Measurements from ENCODE around the gene QRICH2. TPM values are rescaled to one million over a fixed set of nuclear protein-coding genes. Genes with fewer than 3 reads are reported as not detected.
A peak's percentile ranks its signal among the peaks of the same experiment; 100 is the strongest.

QRICH2 gene
- total and polyA plus RNA-seq, 9 of the 15 experiments (the other 6 are each of a cell fraction or from before 2014, with no cell fraction given) = 0.03 to 1.6 (median 0.81) TPM

DNA sequence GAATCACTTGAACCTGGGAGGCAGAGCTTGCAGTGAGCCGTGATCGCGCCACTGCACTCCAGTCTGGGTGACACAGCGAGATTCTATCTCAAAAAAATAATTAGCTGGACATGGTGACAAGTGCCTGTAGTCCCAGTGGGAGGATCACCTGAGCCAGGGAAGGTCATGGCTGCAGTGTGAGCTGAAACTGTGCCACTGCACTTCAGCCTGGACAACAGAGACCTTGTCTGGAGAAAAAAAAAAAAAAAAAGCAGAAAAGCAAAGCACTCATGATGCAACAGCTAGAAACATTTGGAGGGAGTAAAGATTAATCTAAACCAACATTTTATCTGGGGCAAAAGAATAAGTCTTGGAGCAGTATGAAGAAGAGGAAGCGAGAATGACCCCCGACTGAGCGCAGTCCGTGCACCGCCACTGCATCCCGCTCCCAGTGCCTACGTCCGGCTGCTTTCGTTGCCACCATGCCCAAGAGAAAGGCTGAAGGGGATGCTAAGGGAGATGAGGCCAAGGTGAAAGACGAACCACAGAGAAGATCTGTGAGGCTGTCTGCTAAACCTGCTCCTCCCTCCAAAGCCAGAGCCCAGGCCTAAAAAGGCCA, 37.4 kb upstream of the QRICH2 start (continued):
- TF ChIP-seq, protein P1, sequence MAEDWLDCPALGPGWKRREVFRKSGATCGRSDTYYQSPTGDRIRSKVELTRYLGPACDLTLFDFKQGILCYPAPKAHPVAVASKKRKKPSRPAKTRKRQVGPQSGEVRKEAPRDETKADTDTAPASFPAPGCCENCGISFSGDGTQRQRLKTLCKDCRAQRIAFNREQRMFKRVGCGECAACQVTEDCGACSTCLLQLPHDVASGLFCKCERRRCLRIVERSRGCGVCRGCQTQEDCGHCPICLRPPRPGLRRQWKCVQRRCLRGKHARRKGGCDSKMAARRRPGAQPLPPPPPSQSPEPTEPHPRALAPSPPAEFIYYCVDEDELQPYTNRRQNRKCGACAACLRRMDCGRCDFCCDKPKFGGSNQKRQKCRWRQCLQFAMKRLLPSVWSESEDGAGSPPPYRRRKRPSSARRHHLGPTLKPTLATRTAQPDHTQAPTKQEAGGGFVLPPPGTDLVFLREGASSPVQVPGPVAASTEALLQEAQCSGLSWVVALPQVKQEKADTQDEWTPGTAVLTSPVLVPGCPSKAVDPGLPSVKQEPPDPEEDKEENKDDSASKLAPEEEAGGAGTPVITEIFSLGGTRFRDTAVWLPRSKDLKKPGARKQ (CRISPR knock-in tag; IDR thresholded peaks at IDR 0.05) = no peak
- TF ChIP-seq SMARCA5 (IDR thresholded peaks at IDR 0.05) (no peak), ZNF780A (CRISPR knock-in tag; IDR thresholded peaks at IDR 0.05) (no peak), NR2C1 (IDR thresholded peaks at IDR 0.05) (no peak), NR2C1 (tag; IDR thresholded peaks at IDR 0.05) (peak; percentile 47; the same call in 1 of the 2 replicates), PHB2 (IDR thresholded peaks at IDR 0.05; ENCODE audit: low read depth) (no peak), SMC3 (conservative IDR thresholded peaks at IDR 0.05; ENCODE audit: insufficient read depth, low read depth, low read length) (no peak), ZNF785 (CRISPR knock-in tag; IDR thresholded peaks at IDR 0.05) (no peak)
- TF ChIP-seq, protein P2, sequence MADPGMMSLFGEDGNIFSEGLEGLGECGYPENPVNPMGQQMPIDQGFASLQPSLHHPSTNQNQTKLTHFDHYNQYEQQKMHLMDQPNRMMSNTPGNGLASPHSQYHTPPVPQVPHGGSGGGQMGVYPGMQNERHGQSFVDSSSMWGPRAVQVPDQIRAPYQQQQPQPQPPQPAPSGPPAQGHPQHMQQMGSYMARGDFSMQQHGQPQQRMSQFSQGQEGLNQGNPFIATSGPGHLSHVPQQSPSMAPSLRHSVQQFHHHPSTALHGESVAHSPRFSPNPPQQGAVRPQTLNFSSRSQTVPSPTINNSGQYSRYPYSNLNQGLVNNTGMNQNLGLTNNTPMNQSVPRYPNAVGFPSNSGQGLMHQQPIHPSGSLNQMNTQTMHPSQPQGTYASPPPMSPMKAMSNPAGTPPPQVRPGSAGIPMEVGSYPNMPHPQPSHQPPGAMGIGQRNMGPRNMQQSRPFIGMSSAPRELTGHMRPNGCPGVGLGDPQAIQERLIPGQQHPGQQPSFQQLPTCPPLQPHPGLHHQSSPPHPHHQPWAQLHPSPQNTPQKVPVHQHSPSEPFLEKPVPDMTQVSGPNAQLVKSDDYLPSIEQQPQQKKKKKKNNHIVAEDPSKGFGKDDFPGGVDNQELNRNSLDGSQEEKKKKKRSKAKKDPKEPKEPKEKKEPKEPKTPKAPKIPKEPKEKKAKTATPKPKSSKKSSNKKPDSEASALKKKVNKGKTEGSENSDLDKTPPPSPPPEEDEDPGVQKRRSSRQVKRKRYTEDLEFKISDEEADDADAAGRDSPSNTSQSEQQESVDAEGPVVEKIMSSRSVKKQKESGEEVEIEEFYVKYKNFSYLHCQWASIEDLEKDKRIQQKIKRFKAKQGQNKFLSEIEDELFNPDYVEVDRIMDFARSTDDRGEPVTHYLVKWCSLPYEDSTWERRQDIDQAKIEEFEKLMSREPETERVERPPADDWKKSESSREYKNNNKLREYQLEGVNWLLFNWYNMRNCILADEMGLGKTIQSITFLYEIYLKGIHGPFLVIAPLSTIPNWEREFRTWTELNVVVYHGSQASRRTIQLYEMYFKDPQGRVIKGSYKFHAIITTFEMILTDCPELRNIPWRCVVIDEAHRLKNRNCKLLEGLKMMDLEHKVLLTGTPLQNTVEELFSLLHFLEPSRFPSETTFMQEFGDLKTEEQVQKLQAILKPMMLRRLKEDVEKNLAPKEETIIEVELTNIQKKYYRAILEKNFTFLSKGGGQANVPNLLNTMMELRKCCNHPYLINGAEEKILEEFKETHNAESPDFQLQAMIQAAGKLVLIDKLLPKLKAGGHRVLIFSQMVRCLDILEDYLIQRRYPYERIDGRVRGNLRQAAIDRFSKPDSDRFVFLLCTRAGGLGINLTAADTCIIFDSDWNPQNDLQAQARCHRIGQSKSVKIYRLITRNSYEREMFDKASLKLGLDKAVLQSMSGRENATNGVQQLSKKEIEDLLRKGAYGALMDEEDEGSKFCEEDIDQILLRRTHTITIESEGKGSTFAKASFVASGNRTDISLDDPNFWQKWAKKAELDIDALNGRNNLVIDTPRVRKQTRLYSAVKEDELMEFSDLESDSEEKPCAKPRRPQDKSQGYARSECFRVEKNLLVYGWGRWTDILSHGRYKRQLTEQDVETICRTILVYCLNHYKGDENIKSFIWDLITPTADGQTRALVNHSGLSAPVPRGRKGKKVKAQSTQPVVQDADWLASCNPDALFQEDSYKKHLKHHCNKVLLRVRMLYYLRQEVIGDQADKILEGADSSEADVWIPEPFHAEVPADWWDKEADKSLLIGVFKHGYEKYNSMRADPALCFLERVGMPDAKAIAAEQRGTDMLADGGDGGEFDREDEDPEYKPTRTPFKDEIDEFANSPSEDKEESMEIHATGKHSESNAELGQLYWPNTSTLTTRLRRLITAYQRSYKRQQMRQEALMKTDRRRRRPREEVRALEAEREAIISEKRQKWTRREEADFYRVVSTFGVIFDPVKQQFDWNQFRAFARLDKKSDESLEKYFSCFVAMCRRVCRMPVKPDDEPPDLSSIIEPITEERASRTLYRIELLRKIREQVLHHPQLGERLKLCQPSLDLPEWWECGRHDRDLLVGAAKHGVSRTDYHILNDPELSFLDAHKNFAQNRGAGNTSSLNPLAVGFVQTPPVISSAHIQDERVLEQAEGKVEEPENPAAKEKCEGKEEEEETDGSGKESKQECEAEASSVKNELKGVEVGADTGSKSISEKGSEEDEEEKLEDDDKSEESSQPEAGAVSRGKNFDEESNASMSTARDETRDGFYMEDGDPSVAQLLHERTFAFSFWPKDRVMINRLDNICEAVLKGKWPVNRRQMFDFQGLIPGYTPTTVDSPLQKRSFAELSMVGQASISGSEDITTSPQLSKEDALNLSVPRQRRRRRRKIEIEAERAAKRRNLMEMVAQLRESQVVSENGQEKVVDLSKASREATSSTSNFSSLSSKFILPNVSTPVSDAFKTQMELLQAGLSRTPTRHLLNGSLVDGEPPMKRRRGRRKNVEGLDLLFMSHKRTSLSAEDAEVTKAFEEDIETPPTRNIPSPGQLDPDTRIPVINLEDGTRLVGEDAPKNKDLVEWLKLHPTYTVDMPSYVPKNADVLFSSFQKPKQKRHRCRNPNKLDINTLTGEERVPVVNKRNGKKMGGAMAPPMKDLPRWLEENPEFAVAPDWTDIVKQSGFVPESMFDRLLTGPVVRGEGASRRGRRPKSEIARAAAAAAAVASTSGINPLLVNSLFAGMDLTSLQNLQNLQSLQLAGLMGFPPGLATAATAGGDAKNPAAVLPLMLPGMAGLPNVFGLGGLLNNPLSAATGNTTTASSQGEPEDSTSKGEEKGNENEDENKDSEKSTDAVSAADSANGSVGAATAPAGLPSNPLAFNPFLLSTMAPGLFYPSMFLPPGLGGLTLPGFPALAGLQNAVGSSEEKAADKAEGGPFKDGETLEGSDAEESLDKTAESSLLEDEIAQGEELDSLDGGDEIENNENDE (IDR thresholded peaks at IDR 0.05; ENCODE audit: low read depth, low read length) = no peak
- TF ChIP-seq, protein P3, sequence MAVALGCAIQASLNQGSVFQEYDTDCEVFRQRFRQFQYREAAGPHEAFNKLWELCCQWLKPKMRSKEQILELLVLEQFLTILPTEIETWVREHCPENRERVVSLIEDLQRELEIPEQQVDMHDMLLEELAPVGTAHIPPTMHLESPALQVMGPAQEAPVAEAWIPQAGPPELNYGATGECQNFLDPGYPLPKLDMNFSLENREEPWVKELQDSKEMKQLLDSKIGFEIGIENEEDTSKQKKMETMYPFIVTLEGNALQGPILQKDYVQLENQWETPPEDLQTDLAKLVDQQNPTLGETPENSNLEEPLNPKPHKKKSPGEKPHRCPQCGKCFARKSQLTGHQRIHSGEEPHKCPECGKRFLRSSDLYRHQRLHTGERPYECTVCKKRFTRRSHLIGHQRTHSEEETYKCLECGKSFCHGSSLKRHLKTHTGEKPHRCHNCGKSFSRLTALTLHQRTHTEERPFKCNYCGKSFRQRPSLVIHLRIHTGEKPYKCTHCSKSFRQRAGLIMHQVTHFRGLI (CRISPR knock-in tag; IDR thresholded peaks at IDR 0.05) = no peak

Data from K562 (cell line).